ENCODE data around the gene PCLAF. TPM values are rescaled to one million over a fixed set of nuclear protein-coding genes. Genes with fewer than 3 reads are reported as not detected.

The PCLAF gene
- total and polyA plus RNA-seq, 2 of the 13 experiments (the other 11 are each of a cell fraction or from before 2014, with no cell fraction given) = 98.6 to 98.9 TPM

GRCh38 chr15:64425221-64425620, 44.0 kb upstream of the PCLAF start (continued):
- no peak for TF ChIP-seq KIAA2018 (CRISPR knock-in tag; IDR thresholded peaks at IDR 0.05; ENCODE audit: borderline replicate concordance)
- no peak for TF ChIP-seq ZNF720 (CRISPR knock-in tag; IDR thresholded peaks at IDR 0.05)
- no peak for TF ChIP-seq ZNF3 (CRISPR knock-in tag; IDR thresholded peaks at IDR 0.05)
- TF ChIP-seq EP300 (IDR thresholded peaks at IDR 0.05; ENCODE audit: low read depth in 2 of 2, low read length in 2 of 2) = no peak
- no peak for TF ChIP-seq EP300 (CRISPR knock-in tag; IDR thresholded peaks at IDR 0.05; ENCODE audit: borderline replicate concordance)

GRCh38 chr15:64423970-64424369, 42.7 kb upstream of the PCLAF start:
- in situ Hi-C loops (cut with HindIII; ENCODE audit: extremely low pct_ligation_motif_present, low pct_unique_long_range_greater_than_20kb) = no loop called here
- peaks cover 10% of the 10 kb centered on the region for H3K4me1 ChIP-seq (ENCODE audit: insufficient read depth, low read length)
- H3K27ac ChIP-seq (ENCODE audit: extremely low read length, insufficient read depth, low read length) = no peak overlapping the region
- no peak overlapping the region for H3K4me3 ChIP-seq (replicated peaks in 1 of 3; ENCODE audit: insufficient read depth in 1 of 3, low read depth in 2 of 3, low read length in 3 of 3)
- H3K27me3 ChIP-seq (ENCODE audit: control insufficient read depth in 1 of 2, insufficient read depth in 2 of 2, low read length in 2 of 2) = no peaks in the 10 kb centered on the region
- peaks cover 7 to 32% of the 10 kb centered on the region in 2 experiments; a peak in 4 of 5 replicates for H3K36me3 ChIP-seq (replicated peaks in 1 of 2; ENCODE audit: control insufficient read depth in 1 of 2, insufficient read depth in 2 of 2, low read length in 2 of 2)
- no peak for FAIRE-seq
- intact Hi-C loops (cut with micrococcal nuclease; ENCODE audit: unreplicated experiment) = loop anchor here (10.0 kb wide), 1 partner anchor 231 kb away; no protein-coding TSS in a partner anchor
- no peaks in the 10 kb centered on the region for H3K79me2 ChIP-seq (ENCODE audit: insufficient read depth, low read length)
- ChIA-PET CTCF (ENCODE audit: low intra/inter-chr PET ratio, low total read pairs) (no interaction called here), POLR2A (no interaction called here)
- H3K4me2 ChIP-seq (ENCODE audit: low read depth, low read length) = no peak overlapping the region
- H3K9me3 ChIP-seq (ENCODE audit: low read length) = no peaks in the 10 kb centered on the region
- 77% methylated on average over 6 of the region's 6 CpGs for WGBS (ENCODE audit: low lambda C conversion rate)
- no peaks in the 10 kb centered on the region for H4K20me1 ChIP-seq (ENCODE audit: insufficient read depth, low read length)
- DNase-seq (ENCODE audit: low spot score) = no peak
- H3K9ac ChIP-seq (ENCODE audit: insufficient read depth, low read depth, low read length) = no peak overlapping the region
- no peak for TF ChIP-seq ETV6 (CRISPR knock-in tag; conservative IDR thresholded peaks at IDR 0.05)
- TF ChIP-seq ZNF850 (CRISPR knock-in tag; conservative IDR thresholded peaks at IDR 0.05) = no peak
- 0 out of 2 replicates have a peak, but pooled peaks have one; percentile 23 for TF ChIP-seq ARID3A (IDR thresholded peaks at IDR 0.05; ENCODE audit: low read depth, low read length)
- no peak for ATAC-seq
- no TSS peak for BruUV-seq (replicated peaks)
- H2AFZ ChIP-seq (ENCODE audit: low read length) = no peak overlapping the region

Data from HepG2 (cell line).